Stomach (tissue), 4 donors: Measurements from ENCODE around the gene HLA-DMB.

ENCODE experiments used
- EP300 ChIP-seq: sonication (generic); formaldehyde crosslinking; IDR thresholded peaks from one replicate; pipeline ENCODE4 v1.6.1; 2017; ENCODE audit warnings: antibody characterized with exemption
- POLR2A ChIP-seq, 4 donors: fragments of 450-650 bp; IDR thresholded peaks; one replicate each; pipeline ENCODE4 v1.6.1; 2016; ENCODE audit warnings: antibody characterized with exemption in 4 of 4, control low read depth in 2 of 4, mild to moderate bottlenecking in 1 of 4, moderate library complexity in 1 of 4
- POLR2AphosphoS5 ChIP-seq, 3 donors: sonication (generic); formaldehyde crosslinking; IDR thresholded peaks; one replicate each; pipeline ENCODE4 v1.6.1; 2016; ENCODE audit warnings: antibody characterized with exemption in 3 of 3
- TF ChIP-seq, protein P1 (sequence below), 7 experiments: fragments of 450-650 bp in 4 of 7; fragments of 200-600 bp in 3 of 7; sonication (generic) in 3 of 7; IDR thresholded peaks; one replicate each; pipeline ENCODE4 v1.5.1; 2016 to 2019; ENCODE audit warnings: antibody characterized with exemption in 7 of 7, control low read depth in 2 of 7, mild to moderate bottlenecking in 1 of 7

GRCh38 chr6:32908897-32909296 lies 31.9 kb downstream of the HLA-DMB start:
- TF ChIP-seq, protein P1, sequence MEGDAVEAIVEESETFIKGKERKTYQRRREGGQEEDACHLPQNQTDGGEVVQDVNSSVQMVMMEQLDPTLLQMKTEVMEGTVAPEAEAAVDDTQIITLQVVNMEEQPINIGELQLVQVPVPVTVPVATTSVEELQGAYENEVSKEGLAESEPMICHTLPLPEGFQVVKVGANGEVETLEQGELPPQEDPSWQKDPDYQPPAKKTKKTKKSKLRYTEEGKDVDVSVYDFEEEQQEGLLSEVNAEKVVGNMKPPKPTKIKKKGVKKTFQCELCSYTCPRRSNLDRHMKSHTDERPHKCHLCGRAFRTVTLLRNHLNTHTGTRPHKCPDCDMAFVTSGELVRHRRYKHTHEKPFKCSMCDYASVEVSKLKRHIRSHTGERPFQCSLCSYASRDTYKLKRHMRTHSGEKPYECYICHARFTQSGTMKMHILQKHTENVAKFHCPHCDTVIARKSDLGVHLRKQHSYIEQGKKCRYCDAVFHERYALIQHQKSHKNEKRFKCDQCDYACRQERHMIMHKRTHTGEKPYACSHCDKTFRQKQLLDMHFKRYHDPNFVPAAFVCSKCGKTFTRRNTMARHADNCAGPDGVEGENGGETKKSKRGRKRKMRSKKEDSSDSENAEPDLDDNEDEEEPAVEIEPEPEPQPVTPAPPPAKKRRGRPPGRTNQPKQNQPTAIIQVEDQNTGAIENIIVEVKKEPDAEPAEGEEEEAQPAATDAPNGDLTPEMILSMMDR (IDR thresholded peaks at IDR 0.05), result no peak
- TF ChIP-seq EP300 (no peak), POLR2A (IDR thresholded peaks at IDR 0.05) (no peak), POLR2AphosphoS5 (IDR thresholded peaks at IDR 0.05) (no peak)
